SK-N-SH (cell line): ENCODE results near the gene EN2.

Experiments used
- CTCF ChIP-seq: fragments of 200-600 bp; sonication (generic); IDR thresholded peaks from 2 replicates; pipeline ENCODE4 v1.6.1; 2017; ENCODE audit warnings: antibody characterized with exemption, mild to moderate bottlenecking, moderate library complexity
- EP300 ChIP-seq, 2 experiments: IDR thresholded peaks; 2 replicates each; pipeline versions ENCODE4 v1.4.0 to v1.6.1; 2012; ENCODE audit warnings: borderline replicate concordance in 1 of 2, low read depth in 1 of 2, low read length in 1 of 2
- GABPA ChIP-seq: IDR thresholded peaks from 2 replicates; pipeline ENCODE4 v1.4.0; 2012; ENCODE audit warnings: low read depth, mild to moderate bottlenecking
- POLR2AphosphoS5 ChIP-seq: IDR thresholded peaks from 2 replicates; pipeline ENCODE4 v1.6.1; 2012; ENCODE audit warnings: low read depth, low read length
- REST ChIP-seq: IDR thresholded peaks from 2 replicates; pipeline ENCODE4 v1.6.1; 2012; ENCODE audit warnings: mild to moderate bottlenecking, low read depth, low read length, moderate library complexity
- TEAD4 ChIP-seq: IDR thresholded peaks from 2 replicates; pipeline ENCODE4 v1.4.0; 2012; ENCODE audit warnings: mild to moderate bottlenecking, borderline replicate concordance; ENCODE audit not compliant: insufficient read depth
- USF2 ChIP-seq: fragments of 150-350 bp; IDR thresholded peaks from 2 replicates; pipeline ENCODE4 v1.6.1; 2017; ENCODE audit warnings: antibody characterized with exemption, low read length, low read depth, borderline replicate concordance
- ZBTB33 ChIP-seq: IDR thresholded peaks from 2 replicates; pipeline ENCODE4 v1.4.0; 2012; ENCODE audit warnings: low read depth, borderline replicate concordance

- no peak for TF ChIP-seq CTCF
- TF ChIP-seq GABPA: no peak
- TF ChIP-seq EP300 (IDR thresholded peaks at IDR 0.05; ENCODE audit: borderline replicate concordance in 1 of 2, low read depth in 1 of 2, low read length in 1 of 2): no peak
- TF ChIP-seq POLR2AphosphoS5: no peak
- no peak for TF ChIP-seq ZBTB33
- TF ChIP-seq REST: no peak
- TF ChIP-seq USF2: no peak
- no peak for TF ChIP-seq TEAD4
Measured at GRCh38 chr7:155438777-155439176, 19.2 kb upstream of the EN2 start.
